IMR-90 (cell line): ENCODE measurements around the gene TSNAXIP1. TPM values are rescaled to one million over a fixed set of nuclear protein-coding genes. Genes with fewer than 3 reads are reported as not detected.

ENCODE experiments used
- ATAC-seq: fragments of 200-7000 bp; cut with Tn5 transposase; 2 replicates; pipeline ENCODE4 v1.9.1; 2020; ENCODE audit warnings: low read depth, mild to moderate bottlenecking, moderate library complexity
- BruUV-seq: library from RNA; stranded (reverse); fragments of 400-500 nt; replicated peaks from 2 replicates; lab custom pipeline; 2021; lab: Mats Ljungman, UMichigan
- CTCF ChIA-PET: fragments of 300-600 bp; formaldehyde crosslinking; extraction: SDS; loops from one replicate; lab custom pipeline; 2021; ENCODE audit warnings: antibody characterized with exemption; lab: Yijun Ruan, JAX
- POLR2A ChIA-PET: fragments of 300-600 bp; sonication (Branson Sonifier 250); formaldehyde crosslinking; loops from one replicate; lab custom pipeline; 2022; ENCODE audit warnings: antibody characterized with exemption; ENCODE audit not compliant: unreplicated experiment; lab: Charles Lee
- DNase-seq: peaks from one replicate; pipeline ENCODE4 v3.0.0; 2013
- H2AFZ ChIP-seq: replicated peaks from 2 replicates; pipeline ENCODE3; 2013; ENCODE audit warnings: low read length, mild to moderate bottlenecking; ENCODE audit not compliant: poor library complexity
- H2AK5ac ChIP-seq: 2 replicates; pipeline ENCODE4 v1.6.1; 2013; ENCODE audit warnings: low read depth, low read length, inconsistent platforms
- H2AK9ac ChIP-seq: replicated peaks from 2 replicates; pipeline ENCODE3; 2013; ENCODE audit warnings: mild to moderate bottlenecking, low read depth, low read length, moderate library complexity; ENCODE audit not compliant: poor library complexity
- H2BK120ac ChIP-seq: 2 replicates; pipeline ENCODE4 v1.6.1; 2013; ENCODE audit warnings: low read depth, low read length, inconsistent platforms
- H2BK15ac ChIP-seq: 3 replicates; pipeline ENCODE4 v1.6.1; 2013; ENCODE audit warnings: low read depth, low read length, inconsistent platforms
- H2BK20ac ChIP-seq: 2 replicates; pipeline ENCODE4 v1.6.1; 2013; ENCODE audit warnings: low read depth, mild to moderate bottlenecking, inconsistent platforms, low read length, moderate library complexity
- H2BK5ac ChIP-seq: 2 replicates; pipeline ENCODE4 v1.6.1; 2013; ENCODE audit warnings: mild to moderate bottlenecking, low read depth, low read length, inconsistent platforms; ENCODE audit not compliant: poor library complexity, severe bottlenecking
- H3K14ac ChIP-seq: replicated peaks from 2 replicates; pipeline ENCODE4 v1.6.1; 2013; ENCODE audit warnings: low read depth, low read length, inconsistent platforms
- H3K18ac ChIP-seq: 2 replicates; pipeline ENCODE4 v1.6.1; 2013; ENCODE audit warnings: low read depth, low read length, control low read depth
- H3K23ac ChIP-seq: 2 replicates; pipeline ENCODE4 v1.6.1; 2013; ENCODE audit warnings: low read depth, low read length, inconsistent platforms
- H3K27ac ChIP-seq: 2 replicates; pipeline ENCODE4 v1.5.1; 2013; ENCODE audit warnings: mild to moderate bottlenecking, control low read depth, low read length; ENCODE audit not compliant: insufficient read depth
- H3K27me3 ChIP-seq: 2 replicates; pipeline ENCODE4 v1.6.1; 2013; ENCODE audit warnings: low read length; ENCODE audit not compliant: control insufficient read depth, insufficient read depth
- H3K36me3 ChIP-seq: 2 replicates; pipeline ENCODE4 v1.6.1; 2013; ENCODE audit warnings: low read length, mixed read lengths; ENCODE audit not compliant: control insufficient read depth, insufficient read depth
- H3K4ac ChIP-seq: 2 replicates; pipeline ENCODE4 v1.6.1; 2013; ENCODE audit warnings: low read depth, low read length, inconsistent platforms
- H3K4me1 ChIP-seq: 2 replicates; pipeline ENCODE4 v1.6.1; 2013; ENCODE audit warnings: low read length, mixed read lengths; ENCODE audit not compliant: control insufficient read depth, insufficient read depth
- H3K4me2 ChIP-seq: 2 replicates; pipeline ENCODE4 v1.6.1; 2013; ENCODE audit warnings: low read depth, mild to moderate bottlenecking, control low read depth, low read length, moderate library complexity
- H3K4me3 ChIP-seq: 2 replicates; pipeline ENCODE4 v1.5.1; 2013; ENCODE audit warnings: low read depth, mild to moderate bottlenecking, control low read depth, low read length, moderate library complexity; ENCODE audit not compliant: insufficient read depth
- H3K56ac ChIP-seq: 2 replicates; pipeline ENCODE4 v1.6.1; 2013; ENCODE audit warnings: low read length, inconsistent platforms; ENCODE audit not compliant: insufficient read depth; ENCODE audit errors: extremely low read depth
- H3K79me1 ChIP-seq, 2 experiments: 2 replicates each; pipeline ENCODE4 v1.6.1; 2013; ENCODE audit warnings: low read length in 2 of 2, inconsistent platforms in 1 of 2, low read depth in 1 of 2
- H3K9ac ChIP-seq: 2 replicates; pipeline ENCODE4 v1.6.1; 2013; ENCODE audit warnings: low read depth, low read length, control low read depth
- H3K9me1 ChIP-seq: 2 replicates; pipeline ENCODE4 v1.6.1; 2013; ENCODE audit warnings: low read length, inconsistent platforms; ENCODE audit not compliant: insufficient read depth
- H3K9me3 ChIP-seq: 2 replicates; pipeline ENCODE4 v1.6.1; 2013; ENCODE audit warnings: low read length; ENCODE audit not compliant: control insufficient read depth, insufficient read depth
- H4K20me1 ChIP-seq: 2 replicates; pipeline ENCODE4 v1.6.1; 2013; ENCODE audit warnings: low read length, inconsistent platforms; ENCODE audit not compliant: insufficient read depth
- H4K5ac ChIP-seq: 2 replicates; pipeline ENCODE4 v1.6.1; 2013; ENCODE audit warnings: mild to moderate bottlenecking, low read depth, low read length, control low read depth
- H4K8ac ChIP-seq, 2 experiments: 2 replicates each; pipeline ENCODE4 v1.6.1; 2013; ENCODE audit warnings: low read depth in 2 of 2, low read length in 2 of 2, control low read depth in 1 of 2, inconsistent platforms in 1 of 2
- H4K91ac ChIP-seq: 2 replicates; pipeline ENCODE4 v1.6.1; 2013; ENCODE audit warnings: low read depth, low read length, inconsistent platforms; ENCODE audit not compliant: insufficient read depth
- CEBPB ChIP-seq: IDR thresholded peaks from 2 replicates; pipeline ENCODE4 v1.6.1; 2012; ENCODE audit warnings: low read depth, low read length, improper control_type of control experiment
- CHD1 ChIP-seq: IDR thresholded peaks from 2 replicates; pipeline ENCODE4 v1.6.1; 2012; ENCODE audit warnings: low read depth, low read length, improper control_type of control experiment
- FOS ChIP-seq: fragments of 150-350 bp; IDR thresholded peaks from 2 replicates; pipeline ENCODE4 v1.6.1; 2016; ENCODE audit warnings: low read depth, low read length
- MAFK ChIP-seq: IDR thresholded peaks from 2 replicates; pipeline ENCODE4 v1.6.1; 2012; ENCODE audit warnings: low read depth, low read length, improper control_type of control experiment
- RAD21 ChIP-seq: IDR thresholded peaks from 2 replicates; pipeline ENCODE4 v1.6.1; 2012; ENCODE audit warnings: low read length, improper control_type of control experiment
- RCOR1 ChIP-seq: IDR thresholded peaks from 2 replicates; pipeline ENCODE4 v1.6.1; 2012; ENCODE audit warnings: mild to moderate bottlenecking, low read length, improper control_type of control experiment; ENCODE audit not compliant: insufficient replicate concordance
- USF2 ChIP-seq: fragments of 150-350 bp; IDR thresholded peaks from 2 replicates; pipeline ENCODE4 v1.6.1; 2017; ENCODE audit warnings: mild to moderate bottlenecking, antibody characterized with exemption, low read length, low read depth
- WGBS, 2 experiments: methylation state at CpG; one replicate each; pipeline versions ENCODE4 v1.1.5 to v1.1.7; 2013; ENCODE audit warnings: missing lambda C conversion rate in 2 of 2; ENCODE audit not compliant: insufficient read length in 1 of 2; ENCODE audit errors: extremely low coverage in 2 of 2; 5-methylcytosine and 5-hydroxymethylcytosine counted together
- dilution Hi-C: fragments of 300-500 bp; cut with HindIII; formaldehyde crosslinking; loops from one replicate; pipeline ENCODE4 v1.14.3; 2018; ENCODE audit warnings: low sequenced_read_pairs; ENCODE audit not compliant: unreplicated experiment
- in situ Hi-C: fragments of 300-500 bp; cut with MboI; formaldehyde crosslinking; loops from 3 replicates; pipeline ENCODE4 v1.14.3; 2019; ENCODE audit warnings: low sequenced_read_pairs, inconsistent platforms, mixed read lengths
- intact Hi-C: fragments of 100-400 bp; cut with micrococcal nuclease; formaldehyde crosslinking; loops from 2 replicates; pipeline ENCODE4 v1.10.0; 2022
- polyA plus RNA-seq, 3 experiments: library from polyadenylated mRNA; depleted of rRNA; stranded (reverse); fragments of >200 nt; gene quantifications; 2 replicates each; pipeline ENCODE4 v1.2.3, GENCODE V29; 2012; ENCODE audit warnings: low replicate concordance in 1 of 3
- total RNA-seq: library from RNA; depleted of rRNA; stranded (reverse); fragments of >200 nt; gene quantifications from 2 replicates; pipeline ENCODE4 v1.2.3, GENCODE V29; 2012
- TF ChIP-seq, protein P1 (sequence below): conservative IDR thresholded peaks from 2 replicates; pipeline ENCODE4 v1.5.1; 2012; ENCODE audit warnings: mild to moderate bottlenecking, low read depth, low read length, improper control_type of control experiment

Gene TSNAXIP1
- total and polyA plus RNA-seq, 2 of the 4 experiments (the other 2 are of a cell fraction), result 0.72 to 1.4 TPM

- 100% methylated on average over 3 of the region's 7 CpGs; no CpG with 5 or more reads in 1 of the 2 experiments for WGBS, 2 experiments
- dilution Hi-C loops, result no loop called here
- BruUV-seq, result no TSS peak
Measured at GRCh38 chr16:67869653-67870052, 63.0 kb downstream of the TSNAXIP1 start.

More at GRCh38 chr16:67869653-67870052, 63.0 kb downstream of the TSNAXIP1 start:
- peaks cover 36 to 62% of the 10 kb centered on the region in 2 experiments for H3K79me1 ChIP-seq
- no peak overlapping the region for H2BK120ac ChIP-seq
- H3K27ac ChIP-seq, result no peak overlapping the region
- no peak overlapping the region for H3K14ac ChIP-seq
- intact Hi-C loops, result no loop called here
- no peaks in the 10 kb centered on the region for H3K9me3 ChIP-seq
- H3K56ac ChIP-seq, result no peak overlapping the region
- DNase-seq (no peak), ATAC-seq (no peak)
- H2BK5ac ChIP-seq, result no peak overlapping the region
- CTCF ChIA-PET, result no interaction called here
- H3K4me1 ChIP-seq, result peaks cover 10% of the 10 kb centered on the region
- no peak overlapping the region for H2BK20ac ChIP-seq
- POLR2A ChIA-PET, result no interaction called here
- no peak overlapping the region for H3K23ac ChIP-seq
- H3K9ac ChIP-seq, result no peak overlapping the region
- H2AFZ ChIP-seq, result no peak overlapping the region
- peaks cover 36% of the 10 kb centered on the region for H4K20me1 ChIP-seq
- no peak for TF ChIP-seq CHD1
- TF ChIP-seq MAFK, result no peak
- TF ChIP-seq RCOR1, result no peak
- no peak for TF ChIP-seq RAD21
- TF ChIP-seq, protein P1, sequence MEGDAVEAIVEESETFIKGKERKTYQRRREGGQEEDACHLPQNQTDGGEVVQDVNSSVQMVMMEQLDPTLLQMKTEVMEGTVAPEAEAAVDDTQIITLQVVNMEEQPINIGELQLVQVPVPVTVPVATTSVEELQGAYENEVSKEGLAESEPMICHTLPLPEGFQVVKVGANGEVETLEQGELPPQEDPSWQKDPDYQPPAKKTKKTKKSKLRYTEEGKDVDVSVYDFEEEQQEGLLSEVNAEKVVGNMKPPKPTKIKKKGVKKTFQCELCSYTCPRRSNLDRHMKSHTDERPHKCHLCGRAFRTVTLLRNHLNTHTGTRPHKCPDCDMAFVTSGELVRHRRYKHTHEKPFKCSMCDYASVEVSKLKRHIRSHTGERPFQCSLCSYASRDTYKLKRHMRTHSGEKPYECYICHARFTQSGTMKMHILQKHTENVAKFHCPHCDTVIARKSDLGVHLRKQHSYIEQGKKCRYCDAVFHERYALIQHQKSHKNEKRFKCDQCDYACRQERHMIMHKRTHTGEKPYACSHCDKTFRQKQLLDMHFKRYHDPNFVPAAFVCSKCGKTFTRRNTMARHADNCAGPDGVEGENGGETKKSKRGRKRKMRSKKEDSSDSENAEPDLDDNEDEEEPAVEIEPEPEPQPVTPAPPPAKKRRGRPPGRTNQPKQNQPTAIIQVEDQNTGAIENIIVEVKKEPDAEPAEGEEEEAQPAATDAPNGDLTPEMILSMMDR, result no peak
- no peak for TF ChIP-seq USF2
- no peak for TF ChIP-seq FOS
- no peak for TF ChIP-seq CEBPB
- peaks cover 42% of the 10 kb centered on the region for H3K36me3 ChIP-seq
- no peak overlapping the region for H2AK9ac ChIP-seq
- H3K27me3 ChIP-seq, result no peaks in the 10 kb centered on the region
- no peak overlapping the region for H4K8ac ChIP-seq
- H4K5ac ChIP-seq, result no peak overlapping the region
- no peak overlapping the region for H3K4me3 ChIP-seq
- no peak overlapping the region for H2AK5ac ChIP-seq
- no peak overlapping the region for H3K4ac ChIP-seq
- in situ Hi-C loops, result no loop called here
- H4K91ac ChIP-seq, result no peak overlapping the region
- no peak overlapping the region for H3K18ac ChIP-seq
- no peak overlapping the region for H2BK15ac ChIP-seq
- H3K9me1 ChIP-seq, result peaks cover 15% of the 10 kb centered on the region
- no peak overlapping the region for H3K4me2 ChIP-seq
